B cell (primary cell): ENCODE data around the gene BEAN1. TPM values are rescaled to one million over a fixed set of nuclear protein-coding genes. Genes with fewer than 3 reads are reported as not detected.

Source experiments
- ATAC-seq: fragments of 200-7000 bp; cut with Tn5 transposase; one replicate; pipeline ENCODE4 v1.10.0; 2021; ENCODE audit warnings: low read depth, mild to moderate bottlenecking, moderate number of reproducible peaks, moderate library complexity
- CTCF ChIA-PET: fragments of 350-600 bp; sonication (Branson Sonifier 250); formaldehyde crosslinking; loops from one replicate; lab custom pipeline; 2021; ENCODE audit warnings: antibody characterized with exemption, inconsistent platforms; lab: Charles Lee
- POLR2A ChIA-PET: fragments of 350-600 bp; sonication (Branson Sonifier 250); formaldehyde crosslinking; loops from one replicate; lab custom pipeline; 2021; ENCODE audit warnings: antibody characterized with exemption; lab: Charles Lee
- DNase-seq: peaks from one replicate; pipeline ENCODE4 v3.0.0; 2013
- H2AFZ ChIP-seq: 2 replicates; pipeline ENCODE4 v1.6.1; 2012; ENCODE audit warnings: mild to moderate bottlenecking, low read depth, low read length; ENCODE audit not compliant: insufficient read depth, poor library complexity, severe bottlenecking
- H3K27ac ChIP-seq, 2 donors: 1 replicate in 1 of 2; 2 replicates in 1 of 2; pipeline ENCODE4 v1.5.1; 2012 to 2013; ENCODE audit warnings: low read length in 2 of 2, mild to moderate bottlenecking in 2 of 2, moderate library complexity in 1 of 2
- H3K27me3 ChIP-seq, 4 experiments: fragments of 200-600 bp in 1 of 4; sonication (generic) in 1 of 4; replicated peaks in 1 of 4; 1 replicate in 2 of 4; 2 replicates in 2 of 4; pipeline versions ENCODE4 v1.6.1 to v1.7.0; 2013 to 2016; ENCODE audit warnings: low read length in 3 of 4, mild to moderate bottlenecking in 2 of 4, mixed read lengths in 1 of 4, moderate library complexity in 1 of 4; ENCODE audit not compliant: insufficient read depth in 4 of 4, control insufficient read depth in 3 of 4; ENCODE audit errors: control extremely low read depth in 1 of 4
- H3K36me3 ChIP-seq, 2 experiments: replicated peaks in 1 of 2; 1 replicate in 1 of 2; 2 replicates in 1 of 2; pipeline versions ENCODE4 v1.6.1 to v1.7.1; 2013; ENCODE audit warnings: low read length in 1 of 2; ENCODE audit not compliant: insufficient read depth in 2 of 2, control insufficient read depth in 1 of 2; ENCODE audit errors: control extremely low read depth in 1 of 2, extremely low read depth in 1 of 2
- H3K4me1 ChIP-seq, 2 donors: fragments of 200-600 bp in 1 of 2; sonication (generic) in 1 of 2; 1 replicate in 1 of 2; 2 replicates in 1 of 2; pipeline versions ENCODE4 v1.5.1 to v1.6.1; 2013 to 2017; ENCODE audit warnings: low read length in 2 of 2; ENCODE audit not compliant: control insufficient read depth in 2 of 2, insufficient read depth in 2 of 2
- H3K4me2 ChIP-seq: replicated peaks from 2 replicates; pipeline ENCODE3; 2012; ENCODE audit warnings: mild to moderate bottlenecking, low read depth, low read length; ENCODE audit not compliant: poor library complexity, severe bottlenecking
- H3K4me3 ChIP-seq, 5 experiments: fragments of 200-600 bp in 1 of 5; sonication (generic) in 1 of 5; 1 replicate in 3 of 5; 2 replicates in 2 of 5; pipeline versions ENCODE4 v1.5.1 to v1.7.0; 2011 to 2016; ENCODE audit warnings: low read length in 4 of 5, mild to moderate bottlenecking in 4 of 5, low read depth in 2 of 5, control low read depth in 1 of 5, moderate library complexity in 1 of 5; ENCODE audit not compliant: insufficient read depth in 1 of 5; ENCODE audit errors: control extremely low read depth in 1 of 5, extremely low read depth in 1 of 5
- H3K79me2 ChIP-seq: fragments of 200-600 bp; sonication (generic); one replicate; pipeline ENCODE4 v1.6.0; 2016; ENCODE audit warnings: low read length; ENCODE audit not compliant: control insufficient read depth, insufficient read depth
- H3K9ac ChIP-seq: fragments of 200-600 bp; sonication (generic); 2 replicates; pipeline ENCODE4 v1.6.1; 2017; ENCODE audit warnings: mild to moderate bottlenecking, low read length, moderate library complexity
- H3K9me3 ChIP-seq, 3 donors: one replicate each; pipeline versions ENCODE4 v1.6.1 to v1.7.1; 2013; ENCODE audit warnings: low read length in 2 of 3; ENCODE audit not compliant: control insufficient read depth in 2 of 3, insufficient read depth in 1 of 3; ENCODE audit errors: control extremely low read depth in 1 of 3
- H4K20me1 ChIP-seq: 2 replicates; pipeline ENCODE4 v1.6.0; 2012; ENCODE audit warnings: mild to moderate bottlenecking, low read length; ENCODE audit not compliant: insufficient read depth, control insufficient read depth, poor library complexity, severe bottlenecking
- H3K27ac Mint-ChIP-seq: one replicate; pipeline ENCODE4 v1.8.0; 2021; ENCODE audit warnings: mixed read lengths
- H3K27me3 Mint-ChIP-seq: one replicate; pipeline ENCODE4 v1.8.0; 2021; ENCODE audit warnings: mixed read lengths
- H3K4me1 Mint-ChIP-seq: one replicate; pipeline ENCODE4 v1.8.0; 2021; ENCODE audit warnings: mixed read lengths
- H3K4me3 Mint-ChIP-seq: one replicate; pipeline ENCODE4 v1.8.0; 2021; ENCODE audit warnings: mixed read lengths
- H3K9me3 Mint-ChIP-seq: one replicate; pipeline ENCODE4 v1.8.0; 2022; ENCODE audit warnings: mixed read lengths; ENCODE audit not compliant: insufficient read depth
- CTCF ChIP-seq: fragments of 200-600 bp; IDR thresholded peaks from one replicate; pipeline ENCODE4 v1.8.0; 2022; ENCODE audit warnings: antibody characterized with exemption, mild to moderate bottlenecking
- EZH2 ChIP-seq: IDR thresholded peaks from 2 replicates; pipeline ENCODE4 v1.6.1; 2012; ENCODE audit warnings: borderline replicate concordance, low read depth, mild to moderate bottlenecking, moderate library complexity, low read length; ENCODE audit not compliant: insufficient read depth, poor library complexity, severe bottlenecking
- WGBS: methylation state at CpG from one replicate; pipeline ENCODE4 v1.1.5; 2013; ENCODE audit warnings: missing lambda C conversion rate; ENCODE audit not compliant: insufficient coverage; 5-methylcytosine and 5-hydroxymethylcytosine counted together
- intact Hi-C: fragments of 100-400 bp; cut with micrococcal nuclease; formaldehyde crosslinking; loops from one replicate; pipeline ENCODE4 v1.10.0; 2022
- polyA plus RNA-seq: library from polyadenylated mRNA; depleted of rRNA; stranded (reverse); fragments of >200 nt; gene quantifications from 2 replicates; pipeline ENCODE4 v1.2.3, GENCODE V29; 2012
- total RNA-seq, 2 donors: library from RNA; stranded (reverse); fragments of 120-200 nt in 1 of 2; gene quantifications; 1 replicate in 1 of 2; 2 replicates in 1 of 2; pipeline versions ENCODE4 v1.2.3 to v1.2.4, GENCODE V29; 2013 to 2022

Gene BEAN1
- total and polyA plus RNA-seq, 2 donors (not counting 1 experiment from before 2014, with no cell fraction given) = not detected

DNA sequence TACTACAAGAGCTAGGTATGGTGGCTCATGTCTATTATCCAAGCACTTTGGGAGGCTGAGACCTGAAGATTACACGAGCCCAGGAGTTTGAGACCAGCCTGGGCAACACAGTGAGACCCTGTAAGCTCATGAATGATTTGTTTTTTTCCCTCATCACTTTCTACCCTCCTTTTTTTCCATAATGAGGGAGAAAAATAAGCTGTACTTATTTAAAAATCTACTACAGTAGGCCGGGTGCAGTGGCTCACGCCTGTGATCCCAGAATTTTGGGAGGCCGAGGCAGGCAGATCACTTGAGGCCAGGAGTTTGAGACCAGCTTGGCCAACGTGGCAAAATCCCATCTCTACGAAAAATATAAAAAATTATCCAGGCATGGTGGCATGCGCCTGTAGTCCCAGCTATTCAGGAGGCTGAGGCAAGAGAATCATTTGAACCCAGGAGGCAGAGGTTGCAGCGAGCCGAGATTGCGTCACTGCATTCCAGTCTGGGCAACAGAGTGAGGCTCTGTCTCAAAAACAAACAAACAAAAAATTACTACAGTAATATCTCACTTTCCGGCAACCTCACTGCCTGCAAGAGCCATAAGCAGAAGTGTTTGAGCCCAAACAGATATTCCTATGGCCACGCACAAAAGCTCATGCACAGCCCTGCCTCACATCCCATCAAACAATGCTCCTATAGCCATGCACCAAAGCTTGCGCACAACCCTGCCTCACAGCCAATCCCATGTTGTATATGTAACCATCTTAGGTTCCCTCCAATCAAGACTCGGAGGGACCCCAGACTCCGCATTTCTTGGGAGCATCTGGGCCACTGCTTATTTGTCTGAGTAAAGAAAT lies 85.4 kb downstream of the BEAN1 start:
- CTCF ChIA-PET = interaction anchor here (0.6 to 3.1 kb wide), 28 partner anchors 9 to 355 kb away, joined by 3 to 26 read pairs (median 4); partner anchors contain the start of genes CKLF, CMTM3 and TK2
- no peak overlapping the region for H3K4me2 ChIP-seq
- no peaks in the 10 kb centered on the region for H3K36me3 ChIP-seq
- no peak overlapping the region for H3K27ac Mint-ChIP-seq
- H3K9me3 Mint-ChIP-seq = no peaks in the 10 kb centered on the region
- ATAC-seq (no peak), DNase-seq (no peak)
- H3K4me3 ChIP-seq = no peak overlapping the region
- peaks cover 48% of the 10 kb centered on the region for H3K4me1 Mint-ChIP-seq
- 98% methylated on average over 12 of the region's 15 CpGs for WGBS
- no peak overlapping the region for H3K4me3 Mint-ChIP-seq
- H3K9ac ChIP-seq = no peak overlapping the region
- H3K4me1 ChIP-seq = peaks cover 21 to 35% of the 10 kb centered on the region in 2 donors
- H3K27me3 ChIP-seq = peaks cover 0 to 3% (median 0%) of the 10 kb centered on the region in 4 experiments
- peaks cover 3% of the 10 kb centered on the region for H3K27me3 Mint-ChIP-seq
- H4K20me1 ChIP-seq = peaks cover 12% of the 10 kb centered on the region
- no peak overlapping the region for H2AFZ ChIP-seq
- no peaks in the 10 kb centered on the region for H3K9me3 ChIP-seq
- TF ChIP-seq CTCF = no peak
- TF ChIP-seq EZH2 = no peak
- no peak overlapping the region for H3K27ac ChIP-seq
- POLR2A ChIA-PET = interaction anchor here (1.5 kb wide), 1 partner anchor 40 kb away, joined by 5 read pairs; the partner anchor contains the start of gene CKLF
- peaks cover 6% of the 10 kb centered on the region for H3K79me2 ChIP-seq
- intact Hi-C loops = loop anchor here (1.0 kb wide), 1 partner anchor 77 kb away; no protein-coding TSS in a partner anchor
